Fibroblast of pulmonary artery (primary cell): ENCODE measurements around the gene MTA2.
"Not testable (repeated sequence)": the region's sequence is repeated elsewhere in the genome, so short reads cannot be mapped to it uniquely, and the experiment has no call there.

ENCODE experiments used
- DNase-seq: peaks from one replicate; pipeline ENCODE4 v3.0.0-alpha.2; 2010; ENCODE audit warnings: low read depth
- H3K4me3 ChIP-seq: replicated peaks from 2 replicates; pipeline ENCODE4 v1.5.1; 2011; ENCODE audit warnings: low read depth, mild to moderate bottlenecking, control low read depth, low read length, moderate library complexity
- CTCF ChIP-seq: IDR thresholded peaks from 2 replicates; pipeline ENCODE4 v1.5.1; 2011; ENCODE audit warnings: mild to moderate bottlenecking, control low read depth, low read length, inconsistent platforms; ENCODE audit errors: missing control alignments

Gene MTA2

GRCh38 chr11:62573006-62573591 is 28.6 kb downstream of the MTA2 start:
- H3K4me3 ChIP-seq, result peak overlapping the region; percentile 99
- TF ChIP-seq CTCF, result no peak
- DNase-seq, result peak; percentile 23

GRCh38 chr11:62572431-62572830 is 29.2 kb downstream of the MTA2 start:
- peak overlapping the region; percentile 99 for H3K4me3 ChIP-seq
- DNase-seq, result no peak
- no peak for TF ChIP-seq CTCF

- DNase-seq, H3K4me3 ChIP-seq: not testable (repeated sequence)
Observed at GRCh38 chr11:62571493-62571892, 30.2 kb downstream of the MTA2 start.

GRCh38 chr11:62570903-62571302 is 30.8 kb downstream of the MTA2 start:
- H3K4me3 ChIP-seq, result not testable (repeated sequence)

GRCh38 chr11:62569611-62570010 is 32.1 kb downstream of the MTA2 start:
- H3K4me3 ChIP-seq, result no peak overlapping the region
- no peak for TF ChIP-seq CTCF
- no peak for DNase-seq

More at GRCh38 chr11:62570903-62571302, 30.8 kb downstream of the MTA2 start:
- DNase-seq, result not testable (repeated sequence)

GRCh38 chr11:62567018-62567633 is 34.5 kb downstream of the MTA2 start:
- DNase-seq, result no peak
- no peak overlapping the region for H3K4me3 ChIP-seq
- no peak for TF ChIP-seq CTCF

GRCh38 chr11:62566247-62566646 is 35.4 kb downstream of the MTA2 start:
- no peak for TF ChIP-seq CTCF
- H3K4me3 ChIP-seq, result no peak overlapping the region
- no peak for DNase-seq

GRCh38 chr11:62565100-62565802 is 36.4 kb downstream of the MTA2 start:
- H3K4me3 ChIP-seq, result no peak overlapping the region
- TF ChIP-seq CTCF, result no peak
- no peak for DNase-seq

GRCh38 chr11:62561677-62562230 is 39.9 kb downstream of the MTA2 start:
- not testable (repeated sequence) for H3K4me3 ChIP-seq, DNase-seq
